HG03025 (cell line): ENCODE data around the gene BTG1.
"Not testable (repeated sequence)": the region's sequence is repeated elsewhere in the genome, so short reads cannot be mapped to it uniquely, and the experiment has no call there.

Source experiments
- ATAC-seq: cut with Tn5 transposase; IDR thresholded peaks from one replicate; pipeline ENCODE4 v1.9.1; 2021; ENCODE audit warnings: mild to moderate bottlenecking, moderate library complexity; ENCODE audit not compliant: unreplicated experiment, low FRiP score

BTG1 gene

GRCh38 chr12:92105676-92106075 lies 40.0 kb downstream of the BTG1 start:
- ATAC-seq = no peak

DNA sequence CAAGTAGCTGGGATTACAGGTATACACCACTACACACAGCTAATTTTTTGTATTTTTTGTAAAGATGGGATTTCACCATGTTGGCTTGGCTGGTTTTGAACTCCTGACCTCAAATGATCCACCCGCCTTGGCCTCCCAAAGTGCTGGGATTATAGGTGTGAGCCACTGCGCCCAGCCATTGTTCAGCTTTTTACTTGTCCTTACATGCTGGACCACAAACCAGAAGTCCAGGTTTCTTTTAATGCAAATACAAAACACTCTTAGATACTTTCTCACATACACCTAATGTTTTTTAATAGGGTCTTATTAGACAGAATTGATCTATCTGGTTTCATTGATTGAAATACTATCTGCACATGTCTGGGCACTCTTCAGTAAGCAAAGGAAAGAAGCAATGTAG lies 40.5 kb downstream of the BTG1 start:
- ATAC-seq = no peak

- no peak for ATAC-seq
Measured at GRCh38 chr12:92102606-92103005, 43.0 kb downstream of the BTG1 start.

DNA sequence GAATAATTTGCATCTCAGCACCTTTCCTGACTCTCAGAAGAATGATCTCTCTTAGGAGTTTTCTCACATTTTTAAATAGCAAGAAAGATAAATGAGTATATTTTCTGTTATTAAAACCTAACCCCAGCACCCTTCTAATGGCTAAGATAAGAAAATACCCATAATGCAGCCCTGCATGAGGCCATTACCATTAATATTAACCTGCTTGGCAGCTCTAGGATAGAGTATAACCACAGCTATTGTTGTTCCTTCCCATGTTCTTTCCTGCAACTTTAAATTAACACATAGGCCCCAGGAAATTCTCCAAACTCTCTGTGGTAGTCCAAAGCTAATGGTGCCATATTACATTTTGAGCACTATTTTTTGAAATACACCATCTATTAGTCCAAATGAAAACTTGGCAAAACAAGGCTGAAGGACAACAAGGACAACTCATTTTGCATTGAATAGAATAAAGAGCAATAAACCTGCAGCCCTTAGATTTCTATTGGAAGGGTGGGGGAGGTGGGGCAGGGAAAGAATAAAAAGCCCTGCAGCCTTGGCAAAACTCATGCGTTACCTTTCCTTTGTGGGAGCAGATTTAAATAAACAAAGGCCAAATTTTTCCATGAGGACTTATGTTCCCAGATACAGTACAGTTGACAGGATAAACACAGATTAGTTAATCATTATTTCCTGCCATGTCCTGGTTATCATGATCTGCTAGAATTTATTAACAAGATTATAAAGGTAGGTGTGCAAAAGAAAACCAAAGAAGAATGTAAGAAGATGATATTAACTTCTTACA lies 46.9 kb downstream of the BTG1 start:
- no peak for ATAC-seq

GRCh38 chr12:92096346-92097136 lies 49.1 kb downstream of the BTG1 start:
- no peak for ATAC-seq

DNA sequence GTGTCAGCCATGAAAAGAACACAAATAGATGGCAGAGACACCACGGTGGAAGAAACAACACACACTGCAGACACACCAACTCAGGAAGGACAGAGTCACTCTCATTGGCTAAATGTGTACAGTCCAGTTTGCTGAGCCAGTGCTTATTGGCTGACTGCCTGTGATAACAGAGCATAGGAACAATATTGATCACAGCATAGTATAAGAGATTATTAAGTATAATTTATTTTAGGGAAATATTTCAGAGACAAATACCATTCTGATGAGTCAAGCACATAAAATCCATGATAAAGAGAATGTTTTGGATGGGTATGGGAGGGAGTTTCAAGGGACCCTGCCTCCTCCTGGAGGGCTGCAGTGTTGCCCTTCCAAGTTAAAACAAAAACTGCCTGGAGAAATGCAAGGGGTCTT lies 50.9 kb downstream of the BTG1 start:
- no peak for ATAC-seq

DNA sequence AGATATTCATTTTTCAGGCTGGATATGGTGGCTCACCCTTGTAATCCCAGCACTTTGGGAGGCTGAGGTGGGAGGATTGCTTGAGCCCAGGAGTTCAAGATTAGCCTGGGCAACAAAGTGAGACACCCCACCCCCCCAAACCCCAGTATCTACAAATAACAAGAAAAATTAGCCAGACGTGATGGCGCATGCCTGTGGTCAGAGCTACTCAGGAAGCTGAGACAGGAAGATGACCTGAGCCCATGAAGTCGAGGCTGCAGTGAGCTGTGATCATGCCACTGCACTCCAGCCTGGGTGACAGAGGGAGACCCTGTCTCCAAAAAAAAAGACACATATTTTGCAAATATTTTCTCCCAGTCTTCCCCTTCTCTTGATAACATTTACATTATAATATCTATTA lies 51.3 kb downstream of the BTG1 start:
- not testable (repeated sequence) for ATAC-seq
